Loucy (cell line): ENCODE data around the gene SOX8.

Experiments used
- H2AFZ ChIP-seq: fragments of 200-600 bp; sonication (generic); 2 replicates; pipeline ENCODE4 v1.6.0; 2016; ENCODE audit warnings: antibody characterized with exemption, mild to moderate bottlenecking, low read length, moderate library complexity
- H3F3A ChIP-seq: fragments of 200-600 bp; 2 replicates; pipeline ENCODE4 v1.6.0; 2016; ENCODE audit warnings: antibody characterized with exemption, low read depth, mild to moderate bottlenecking
- H3K27me3 ChIP-seq: fragments of 200-600 bp; sonication (generic); 2 replicates; pipeline ENCODE4 v1.6.1; 2014; ENCODE audit warnings: low read length, mild to moderate bottlenecking; ENCODE audit not compliant: insufficient read depth, poor library complexity, severe bottlenecking
- H3K36me3 ChIP-seq: fragments of 200-600 bp; sonication (generic); 2 replicates; pipeline ENCODE4 v1.6.1; 2016; ENCODE audit warnings: low read length; ENCODE audit not compliant: insufficient read depth
- H3K4me1 ChIP-seq: fragments of 200-600 bp; sonication (generic); 2 replicates; pipeline ENCODE4 v1.5.1; 2014; ENCODE audit warnings: low read length, mild to moderate bottlenecking; ENCODE audit not compliant: insufficient read depth, poor library complexity, severe bottlenecking
- H3K4me2 ChIP-seq: fragments of 200-600 bp; sonication (generic); 2 replicates; pipeline ENCODE4 v1.6.0; 2014; ENCODE audit warnings: antibody characterized with exemption, low read length, low read depth, mild to moderate bottlenecking; ENCODE audit not compliant: poor library complexity, severe bottlenecking
- H3K4me3 ChIP-seq: fragments of 200-600 bp; sonication (generic); 2 replicates; pipeline ENCODE4 v1.5.1; 2014; ENCODE audit warnings: low read length, mild to moderate bottlenecking, mixed read lengths; ENCODE audit not compliant: poor library complexity, severe bottlenecking
- H3K79me2 ChIP-seq: fragments of 200-600 bp; sonication (generic); 2 replicates; pipeline ENCODE4 v1.6.1; 2014; ENCODE audit warnings: low read length; ENCODE audit not compliant: insufficient read depth
- H3K9ac ChIP-seq: fragments of 200-600 bp; sonication (generic); 2 replicates; pipeline ENCODE4 v1.6.0; 2014; ENCODE audit warnings: mild to moderate bottlenecking, low read depth, low read length, moderate library complexity; ENCODE audit not compliant: poor library complexity, severe bottlenecking
- H3K9me2 ChIP-seq: fragments of 200-600 bp; sonication (generic); replicated peaks from 2 replicates; pipeline ENCODE4 v1.6.1; 2016; ENCODE audit warnings: low read depth, low read length, mixed read lengths
- H3K9me3 ChIP-seq: fragments of 200-600 bp; sonication (generic); 2 replicates; pipeline ENCODE4 v1.6.1; 2014; ENCODE audit warnings: mild to moderate bottlenecking, antibody characterized with exemption, low read length, low read depth; ENCODE audit not compliant: insufficient read depth
- H4K20me1 ChIP-seq: fragments of 200-600 bp; sonication (generic); 2 replicates; pipeline ENCODE4 v1.6.0; 2014; ENCODE audit warnings: antibody characterized with exemption, low read length, mild to moderate bottlenecking; ENCODE audit not compliant: insufficient read depth, poor library complexity, severe bottlenecking
- EZH2phosphoT487 ChIP-seq: fragments of 200-600 bp; IDR thresholded peaks from 2 replicates; pipeline ENCODE4 v1.6.1; 2018; ENCODE audit warnings: antibody characterized with exemption, mild to moderate bottlenecking, moderate library complexity, borderline replicate concordance
- TF ChIP-seq, protein P1 (sequence below): fragments of 200-600 bp; sonication (generic); conservative IDR thresholded peaks from 2 replicates; pipeline ENCODE4 v1.5.1; 2014; ENCODE audit warnings: mild to moderate bottlenecking, antibody characterized with exemption, low read length

The SOX8 gene

DNA sequence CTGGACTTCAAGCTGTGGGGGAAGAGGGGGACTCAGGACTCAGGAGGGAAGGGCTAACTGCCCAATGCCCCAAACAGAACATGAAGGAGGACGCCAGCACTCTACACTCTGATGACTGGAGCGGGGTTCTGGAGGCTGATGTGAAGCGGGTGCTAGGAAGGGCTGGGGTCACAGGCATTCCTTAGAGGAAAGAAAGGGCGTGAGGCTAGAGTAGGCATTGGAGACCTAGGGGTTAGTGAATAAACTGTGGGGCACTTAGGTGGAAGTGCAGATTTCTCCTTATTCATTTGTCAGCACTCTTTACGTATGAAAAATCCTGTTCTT lies 10.0 kb upstream of the SOX8 start:
- Histone ChIP-seq H2AFZ (0 out of 2 replicates have a peak overlapping the region, but pooled peaks have one; percentile 7), H3K4me1 (no peaks in the 10 kb centered on the region), H3K4me2 (peak overlapping the region; percentile 73)

DNA sequence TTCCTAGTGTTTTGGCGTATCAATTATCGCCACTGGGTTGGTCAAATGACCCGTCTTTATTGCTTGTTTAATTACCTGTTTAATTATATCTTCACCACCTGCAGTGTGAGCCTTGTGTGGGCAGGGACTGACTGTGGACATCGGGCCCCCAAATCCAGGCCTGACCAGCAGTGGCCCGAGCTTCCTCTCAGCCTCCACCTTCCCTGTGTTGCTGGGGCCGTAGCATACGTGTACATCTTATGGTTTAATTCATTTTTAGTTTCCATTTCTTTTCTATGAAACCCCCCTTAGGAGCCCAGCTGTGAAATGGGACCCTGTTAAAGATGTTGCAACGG lies 9.6 kb upstream of the SOX8 start:
- Histone ChIP-seq H3F3A (no peaks in the 10 kb centered on the region), H2AFZ (no peak overlapping the region), H3K9me2 (no peaks in the 10 kb centered on the region), H4K20me1 (no peaks in the 10 kb centered on the region), H3K27me3 (no peaks in the 10 kb centered on the region), H3K4me2 (no peak overlapping the region), H3K9me3 (no peaks in the 10 kb centered on the region), H3K4me3 (no peak overlapping the region), H3K36me3 (no peaks in the 10 kb centered on the region), H3K4me1 (no peaks in the 10 kb centered on the region), H3K9ac (no peak overlapping the region), H3K79me2 (no peaks in the 10 kb centered on the region; the same call in 1 of the 2 replicates)
- TF ChIP-seq, protein P1, sequence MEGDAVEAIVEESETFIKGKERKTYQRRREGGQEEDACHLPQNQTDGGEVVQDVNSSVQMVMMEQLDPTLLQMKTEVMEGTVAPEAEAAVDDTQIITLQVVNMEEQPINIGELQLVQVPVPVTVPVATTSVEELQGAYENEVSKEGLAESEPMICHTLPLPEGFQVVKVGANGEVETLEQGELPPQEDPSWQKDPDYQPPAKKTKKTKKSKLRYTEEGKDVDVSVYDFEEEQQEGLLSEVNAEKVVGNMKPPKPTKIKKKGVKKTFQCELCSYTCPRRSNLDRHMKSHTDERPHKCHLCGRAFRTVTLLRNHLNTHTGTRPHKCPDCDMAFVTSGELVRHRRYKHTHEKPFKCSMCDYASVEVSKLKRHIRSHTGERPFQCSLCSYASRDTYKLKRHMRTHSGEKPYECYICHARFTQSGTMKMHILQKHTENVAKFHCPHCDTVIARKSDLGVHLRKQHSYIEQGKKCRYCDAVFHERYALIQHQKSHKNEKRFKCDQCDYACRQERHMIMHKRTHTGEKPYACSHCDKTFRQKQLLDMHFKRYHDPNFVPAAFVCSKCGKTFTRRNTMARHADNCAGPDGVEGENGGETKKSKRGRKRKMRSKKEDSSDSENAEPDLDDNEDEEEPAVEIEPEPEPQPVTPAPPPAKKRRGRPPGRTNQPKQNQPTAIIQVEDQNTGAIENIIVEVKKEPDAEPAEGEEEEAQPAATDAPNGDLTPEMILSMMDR: no peak
- TF ChIP-seq EZH2phosphoT487: no peak

More for the DNA sequence above, 10.0 kb upstream of the SOX8 start:
- Histone ChIP-seq H3K9me3 (no peaks in the 10 kb centered on the region), H3K9me2 (no peaks in the 10 kb centered on the region), H3K36me3 (no peaks in the 10 kb centered on the region), H4K20me1 (no peaks in the 10 kb centered on the region), H3K9ac (no peak overlapping the region), H3K79me2 (no peaks in the 10 kb centered on the region; the same call in 1 of the 2 replicates), H3K27me3 (no peaks in the 10 kb centered on the region), H3F3A (no peaks in the 10 kb centered on the region), H3K4me3 (peak overlapping the region; percentile 81)
- TF ChIP-seq, protein P1: no peak
- no peak for TF ChIP-seq EZH2phosphoT487

DNA sequence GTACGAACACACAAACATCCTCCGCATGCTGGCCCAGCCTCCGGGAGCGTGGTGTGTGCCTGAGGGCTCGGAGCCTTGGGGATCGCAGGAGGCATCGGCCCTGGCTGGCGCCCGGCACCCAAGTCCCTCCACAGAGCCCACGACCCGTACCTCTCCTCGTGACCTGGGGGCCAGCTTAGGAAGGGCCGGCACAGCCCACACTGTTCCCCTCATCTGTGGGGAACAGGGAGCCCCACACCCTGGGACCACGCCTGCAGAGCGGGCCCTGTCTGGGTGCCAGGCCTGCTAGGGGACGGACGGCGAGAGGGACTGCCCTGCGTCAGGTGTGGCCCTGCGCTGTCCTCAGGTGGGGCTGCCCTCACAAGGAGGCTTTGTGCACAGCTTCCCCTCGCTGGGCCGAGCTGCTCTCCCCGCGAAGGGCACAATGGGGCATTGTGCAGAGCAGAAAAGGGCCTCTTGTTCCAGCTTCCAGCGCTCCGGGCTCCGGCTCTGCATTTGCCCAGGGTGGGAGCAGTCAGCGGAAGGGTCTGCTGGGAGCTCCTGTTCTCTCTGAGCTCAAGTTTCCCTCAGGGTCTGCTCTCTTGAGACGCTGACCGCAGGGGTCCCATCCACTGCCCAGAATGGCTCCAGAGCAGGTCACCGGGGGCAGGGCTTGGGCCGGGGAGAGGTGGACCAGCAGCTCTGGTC lies 9.1 kb upstream of the SOX8 start:
- Histone ChIP-seq H3K9ac (no peak overlapping the region), H3K9me3 (no peaks in the 10 kb centered on the region), H3F3A (no peaks in the 10 kb centered on the region), H3K4me1 (no peaks in the 10 kb centered on the region), H2AFZ (no peak overlapping the region), H4K20me1 (no peaks in the 10 kb centered on the region), H3K4me3 (no peak overlapping the region), H3K4me2 (no peak overlapping the region), H3K9me2 (no peaks in the 10 kb centered on the region), H3K27me3 (no peaks in the 10 kb centered on the region), H3K79me2 (no peaks in the 10 kb centered on the region; the same call in 1 of the 2 replicates), H3K36me3 (no peaks in the 10 kb centered on the region)
- TF ChIP-seq, protein P1: no peak
